Smooth muscle cell (in vitro differentiated cells): ENCODE results near the gene ADCY5. TPM values are rescaled to one million over a fixed set of nuclear protein-coding genes. Genes with fewer than 3 reads are reported as not detected.

Experiments used
- DNase-seq: peaks from one replicate; lab custom pipeline; 2025; ENCODE audit not compliant: unreplicated experiment; lab: John Stamatoyannopoulos, UW
- H2AFZ ChIP-seq: fragments of 200-600 bp; sonication (generic); 2 replicates; pipeline ENCODE4 v1.6.0; 2016; ENCODE audit warnings: antibody characterized with exemption, low read depth, mild to moderate bottlenecking
- H3F3A ChIP-seq: fragments of 200-600 bp; sonication (generic); 2 replicates; pipeline ENCODE4 v1.6.0; 2017; ENCODE audit warnings: antibody characterized with exemption, low read depth
- H3K27ac ChIP-seq: fragments of 200-600 bp; sonication (generic); 2 replicates; pipeline ENCODE4 v1.5.1; 2016; ENCODE audit warnings: low read depth, mild to moderate bottlenecking
- H3K27me3 ChIP-seq: fragments of 200-600 bp; sonication (generic); 2 replicates; pipeline ENCODE4 v1.6.1; 2016; ENCODE audit warnings: low read depth, mild to moderate bottlenecking
- H3K36me3 ChIP-seq: fragments of 200-600 bp; sonication (generic); 2 replicates; pipeline ENCODE4 v1.5.1; 2016; ENCODE audit warnings: low read depth
- H3K4me1 ChIP-seq: fragments of 200-600 bp; sonication (generic); 2 replicates; pipeline ENCODE4 v1.5.1; 2016; ENCODE audit warnings: low read depth
- H3K4me2 ChIP-seq: fragments of 200-600 bp; sonication (generic); 2 replicates; pipeline ENCODE4 v1.6.0; 2016; ENCODE audit warnings: mild to moderate bottlenecking
- H3K4me3 ChIP-seq: fragments of 200-600 bp; sonication (generic); 2 replicates; pipeline ENCODE4 v1.5.1; 2016; ENCODE audit warnings: mild to moderate bottlenecking
- H3K79me2 ChIP-seq: fragments of 200-600 bp; sonication (generic); 2 replicates; pipeline ENCODE4 v1.6.0; 2016; ENCODE audit warnings: low read depth, mild to moderate bottlenecking
- H3K9ac ChIP-seq: fragments of 200-600 bp; sonication (generic); 2 replicates; pipeline ENCODE4 v1.6.0; 2016; ENCODE audit warnings: low read depth
- H3K9me3 ChIP-seq: fragments of 200-600 bp; sonication (generic); replicated peaks from 2 replicates; pipeline ENCODE4 v1.5.1; 2016; ENCODE audit warnings: low read depth
- H4K20me1 ChIP-seq: fragments of 200-600 bp; sonication (generic); 2 replicates; pipeline ENCODE4 v1.6.0; 2016; ENCODE audit warnings: low read depth
- WGBS: methylation state at CpG from one replicate; pipeline ENCODE4 v1.1.7; 2016; ENCODE audit warnings: low lambda C conversion rate; 5-methylcytosine and 5-hydroxymethylcytosine counted together
- polyA plus RNA-seq: library from polyadenylated mRNA; unstranded; fragments of >200 nt; fragmentation: Nextera tagmentation; extraction: Ambion mirVana; gene quantifications from 2 replicates; pipeline ENCODE4 v1.2.1, GENCODE V29; 2016
- total RNA-seq: library from RNA; depleted of rRNA; stranded (reverse); fragments of >200 nt; gene quantifications from 2 replicates; pipeline ENCODE4 v1.2.3, GENCODE V29; 2014
- TF ChIP-seq, protein P1 (sequence below): fragments of 200-600 bp; sonication (generic); IDR thresholded peaks from 2 replicates; pipeline ENCODE4 v1.5.1; 2017; ENCODE audit warnings: borderline replicate concordance, mild to moderate bottlenecking, antibody characterized with exemption; ENCODE audit not compliant: insufficient read depth, poor library complexity, severe bottlenecking

The ADCY5 gene
- total and polyA plus RNA-seq, 2 experiments from 2014 or later = 0.50 to 0.58 TPM

DNA sequence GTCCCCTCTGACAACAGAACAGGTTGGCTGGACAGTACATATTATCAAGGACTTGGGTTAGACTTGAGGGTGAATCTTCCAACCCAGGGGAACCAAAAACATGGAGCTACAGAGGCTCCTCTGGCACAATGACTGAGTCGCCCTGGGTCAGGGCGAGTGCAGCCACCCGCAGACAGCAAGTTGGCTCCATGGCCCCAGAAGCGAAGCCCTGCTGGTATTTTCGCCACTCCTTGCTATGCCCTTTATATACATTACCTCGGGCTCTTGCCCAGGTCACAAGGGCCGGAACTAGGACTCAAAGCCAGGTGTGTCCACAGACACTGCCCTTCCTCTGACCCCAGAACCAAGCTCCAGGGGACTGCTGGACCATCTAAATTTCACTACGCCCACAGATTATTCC is 64.6 kb downstream of the ADCY5 start:
- H3K4me1 ChIP-seq = no peaks in the 10 kb centered on the region
- H2AFZ ChIP-seq = no peak overlapping the region
- H3K9ac ChIP-seq = no peak overlapping the region
- no peaks in the 10 kb centered on the region for H3F3A ChIP-seq
- H3K36me3 ChIP-seq = no peaks in the 10 kb centered on the region
- WGBS = 94% methylated on average over 8 of the region's 8 CpGs
- H3K4me2 ChIP-seq = no peak overlapping the region
- no peaks in the 10 kb centered on the region for H4K20me1 ChIP-seq
- H3K27ac ChIP-seq = no peak overlapping the region
- H3K79me2 ChIP-seq = no peaks in the 10 kb centered on the region
- TF ChIP-seq, protein P1, sequence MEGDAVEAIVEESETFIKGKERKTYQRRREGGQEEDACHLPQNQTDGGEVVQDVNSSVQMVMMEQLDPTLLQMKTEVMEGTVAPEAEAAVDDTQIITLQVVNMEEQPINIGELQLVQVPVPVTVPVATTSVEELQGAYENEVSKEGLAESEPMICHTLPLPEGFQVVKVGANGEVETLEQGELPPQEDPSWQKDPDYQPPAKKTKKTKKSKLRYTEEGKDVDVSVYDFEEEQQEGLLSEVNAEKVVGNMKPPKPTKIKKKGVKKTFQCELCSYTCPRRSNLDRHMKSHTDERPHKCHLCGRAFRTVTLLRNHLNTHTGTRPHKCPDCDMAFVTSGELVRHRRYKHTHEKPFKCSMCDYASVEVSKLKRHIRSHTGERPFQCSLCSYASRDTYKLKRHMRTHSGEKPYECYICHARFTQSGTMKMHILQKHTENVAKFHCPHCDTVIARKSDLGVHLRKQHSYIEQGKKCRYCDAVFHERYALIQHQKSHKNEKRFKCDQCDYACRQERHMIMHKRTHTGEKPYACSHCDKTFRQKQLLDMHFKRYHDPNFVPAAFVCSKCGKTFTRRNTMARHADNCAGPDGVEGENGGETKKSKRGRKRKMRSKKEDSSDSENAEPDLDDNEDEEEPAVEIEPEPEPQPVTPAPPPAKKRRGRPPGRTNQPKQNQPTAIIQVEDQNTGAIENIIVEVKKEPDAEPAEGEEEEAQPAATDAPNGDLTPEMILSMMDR = no peak
- no peak for DNase-seq
- no peaks in the 10 kb centered on the region for H3K9me3 ChIP-seq
- peaks cover 7% of the 10 kb centered on the region for H3K27me3 ChIP-seq
- no peak overlapping the region for H3K4me3 ChIP-seq

DNA sequence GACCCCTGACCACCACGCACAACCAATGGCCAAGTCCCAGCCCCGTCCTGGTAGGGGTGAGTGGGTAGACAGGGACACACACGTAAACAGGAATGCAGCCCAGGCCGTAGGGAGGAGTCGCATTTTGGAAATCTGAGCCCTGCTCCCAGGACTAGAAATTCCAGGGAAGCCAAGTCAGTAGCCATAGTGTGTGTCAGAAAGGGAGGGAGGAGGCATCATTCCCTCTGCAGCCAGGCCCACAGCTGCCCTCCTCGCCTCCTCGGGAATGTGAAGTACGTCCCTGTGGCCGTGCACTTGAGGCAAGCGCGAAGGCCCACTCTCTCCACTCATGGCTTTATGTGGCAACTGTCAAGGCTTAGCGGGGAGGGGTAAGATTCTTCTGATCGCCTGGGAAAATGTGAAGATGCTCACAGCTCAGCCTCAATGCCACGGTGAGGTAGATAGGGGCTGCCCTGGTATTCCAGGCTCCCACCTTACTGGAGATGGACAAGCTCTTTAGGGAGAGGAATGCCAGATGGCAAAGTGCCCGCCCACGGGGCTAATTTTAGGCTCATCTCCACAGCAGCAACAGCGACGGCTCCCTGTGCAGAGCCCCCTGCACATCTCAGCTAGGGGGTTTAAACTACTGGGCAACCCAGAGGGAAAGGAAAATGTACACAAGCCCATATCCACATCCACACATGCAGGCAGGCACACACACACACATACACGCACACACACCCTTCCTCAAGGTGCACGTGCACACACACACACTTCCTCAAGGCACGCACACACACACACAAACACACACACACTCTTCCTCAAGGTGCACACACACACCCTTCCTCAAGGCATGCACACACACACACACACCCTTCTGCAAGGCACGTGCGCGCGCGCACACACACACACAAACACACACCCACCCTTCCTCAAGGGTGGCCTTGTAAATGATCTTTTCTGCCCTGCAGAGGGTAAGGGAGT is 65.5 kb downstream of the ADCY5 start:
- Histone ChIP-seq H2AFZ (no peak overlapping the region), H3K79me2 (no peaks in the 10 kb centered on the region), H4K20me1 (no peaks in the 10 kb centered on the region), H3K4me3 (no peak overlapping the region), H3K27me3 (peaks cover 14% of the 10 kb centered on the region), H3K9ac (no peak overlapping the region), H3K9me3 (no peaks in the 10 kb centered on the region), H3K36me3 (no peaks in the 10 kb centered on the region), H3K4me1 (no peaks in the 10 kb centered on the region), H3K4me2 (no peak overlapping the region), H3F3A (no peaks in the 10 kb centered on the region), H3K27ac (no peak overlapping the region)
- WGBS = 66% methylated on average over 26 of the region's 26 CpGs
- no peak for DNase-seq
- TF ChIP-seq, protein P1 = no peak

DNA sequence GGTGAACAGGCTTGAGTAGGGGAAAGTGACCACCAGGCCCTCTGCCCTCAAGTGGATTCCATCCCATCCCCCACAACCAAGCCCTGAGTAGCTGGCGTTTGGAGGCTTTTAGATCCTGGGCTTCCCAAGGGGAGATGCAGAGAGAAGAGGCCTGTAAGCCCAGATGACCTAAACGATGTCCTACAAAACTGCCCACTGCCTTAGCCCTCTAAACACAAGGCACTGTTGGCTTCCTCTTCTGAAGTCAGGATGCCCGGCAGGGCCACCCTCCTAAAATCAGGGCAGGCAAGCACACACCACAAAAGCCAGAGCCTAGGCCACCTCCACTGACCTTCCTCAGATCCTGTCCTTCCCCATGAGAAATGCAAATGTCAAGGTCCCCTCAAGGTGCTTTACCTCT is 68.6 kb downstream of the ADCY5 start:
- WGBS = 73% methylated on average over 3 of the region's 3 CpGs
- no peak overlapping the region for H3K4me3 ChIP-seq
- H3K4me2 ChIP-seq = no peak overlapping the region
- TF ChIP-seq, protein P1 = no peak
- no peak overlapping the region for H3K27ac ChIP-seq
- peaks cover 24% of the 10 kb centered on the region for H3K27me3 ChIP-seq
- H3K79me2 ChIP-seq = no peaks in the 10 kb centered on the region
- no peaks in the 10 kb centered on the region for H3K9me3 ChIP-seq
- H3K36me3 ChIP-seq = no peaks in the 10 kb centered on the region
- DNase-seq = no peak
- H3K9ac ChIP-seq = no peak overlapping the region
- no peaks in the 10 kb centered on the region for H4K20me1 ChIP-seq
- no peak overlapping the region for H2AFZ ChIP-seq
- no peaks in the 10 kb centered on the region for H3K4me1 ChIP-seq
- no peaks in the 10 kb centered on the region for H3F3A ChIP-seq
